Heart left ventricle (tissue), 13 donors: Measurements from ENCODE around the gene LSAMP.

Experiments used
- CTCF ChIP-seq, 12 donors: fragments of 200-600 bp; sonication (generic) in 4 of 12; IDR thresholded peaks; one replicate each; pipeline versions ENCODE4 v1.5.0 to v1.8.0; 2018 to 2022; ENCODE audit warnings: antibody characterized with exemption in 12 of 12, mild to moderate bottlenecking in 5 of 12
- POLR2A ChIP-seq, 2 donors: fragments of 450-650 bp; IDR thresholded peaks; one replicate each; pipeline ENCODE4 v1.6.1; 2017; ENCODE audit warnings: antibody characterized with exemption in 2 of 2, mild to moderate bottlenecking in 2 of 2, moderate library complexity in 2 of 2
- donor health status: ischemic (EF 13 %, LVEDD 7.1; RV severe dilation, severe dysfunction).
- donor health status: DM: no; HTN: yes; CAD: no.
- donor health status: DM: no; HTN: no; CAD: no.
- donor health status: ischemic (EF 25% LVEDD 6.9; RV normal size, moderate dysfunction).
- donor health status: ischemic (EF 25% LVEDD 5.7; RV mildly dilated, moderate dysfunction).
- donor health status: ischemic (EF 35%, LVEDD 5.7; RV mildly dilated, moderate dysfunction).
- donor health status: nonischemic (EF 11% LVEDD 7.7; RV severe dilation, severe dysfunction).
- donor health status: DM: yes; HTN: yes; CAD: no.
- donor health status: PGD.
- donor health status: ischemic (EF 29% LVEDD 5.4; RV normal size, mild dysfunction).
- donor health status: nonischemic (EF 23%, LVEDD 6.1; RV moderate dilation, normal function).

GRCh38 chr3:115877615-115877899 lies 567.7 kb downstream of the LSAMP start:
- TF ChIP-seq POLR2A (IDR thresholded peaks at IDR 0.05) (no peak), CTCF (IDR thresholded peaks at IDR 0.05) (no peak)
